GM12878 (cell line): ENCODE data around the gene R3HDM2. TPM values are rescaled to one million over a fixed set of nuclear protein-coding genes. Genes with fewer than 3 reads are reported as not detected.

Source experiments
- ATAC-seq: fragments of 200-7000 bp; cut with Tn5 transposase; 3 replicates; pipeline ENCODE4 v1.9.1; 2020; ENCODE audit warnings: mild to moderate bottlenecking, moderate library complexity
- BruUV-seq: library from RNA; stranded (reverse); fragments of 400-500 nt; replicated peaks from 2 replicates; lab custom pipeline; 2021; lab: Mats Ljungman, UMichigan
- CTCF ChIA-PET: fragments of 300-600 bp; sonication (Branson Sonifier 250); formaldehyde crosslinking; extraction: SDS; loops from one replicate; lab custom pipeline; 2021; ENCODE audit warnings: inconsistent platforms; lab: Yijun Ruan, JAX
- POLR2A ChIA-PET: fragments of 350-600 bp; formaldehyde crosslinking; extraction: SDS; loops from one replicate; lab custom pipeline; 2021; ENCODE audit warnings: inconsistent platforms; lab: Charles Lee
- RAD21 ChIA-PET: fragments of 300-600 bp; sonication (Branson Sonifier 250); formaldehyde crosslinking; loops from one replicate; lab custom pipeline; 2023; ENCODE audit warnings: antibody characterized with exemption; ENCODE audit not compliant: unreplicated experiment; lab: Charles Lee
- SMC1A ChIA-PET: fragments of 300-600 bp; sonication (Branson Sonifier 250); formaldehyde crosslinking; loops from one replicate; lab custom pipeline; 2023; ENCODE audit not compliant: unreplicated experiment, uncharacterized antibody; lab: Charles Lee
- DNase-seq: peaks from one replicate; pipeline ENCODE4 v3.0.0-alpha.2; 2011; ENCODE audit warnings: low read depth, low spot score
- FAIRE-seq: peaks from 3 replicates; lab custom pipeline; 2011; peaks lifted over from hg19 to GRCh38; lab: Jason Lieb, UNC
- H2AFZ ChIP-seq: 2 replicates; pipeline ENCODE4 v1.6.0; 2011; ENCODE audit warnings: low read depth, low read length, control low read depth; ENCODE audit not compliant: control insufficient read depth
- H3K27ac ChIP-seq: 2 replicates; pipeline ENCODE4 v1.5.1; 2011; ENCODE audit warnings: control low read depth; ENCODE audit not compliant: control insufficient read depth, insufficient read depth
- H3K27me3 ChIP-seq, 2 experiments: replicated peaks in 1 of 2; 2 replicates each; pipeline versions ENCODE4 v1.6.0 to v1.6.1; 2011; ENCODE audit warnings: low read length in 1 of 2; ENCODE audit not compliant: control insufficient read depth in 2 of 2, insufficient read depth in 2 of 2
- H3K36me3 ChIP-seq, 2 experiments: 2 replicates each; pipeline ENCODE4 v1.5.1; 2011; ENCODE audit warnings: low read length in 1 of 2; ENCODE audit not compliant: control insufficient read depth in 2 of 2, insufficient read depth in 2 of 2
- H3K4me1 ChIP-seq: 2 replicates; pipeline ENCODE4 v1.6.1; 2011; ENCODE audit warnings: mild to moderate bottlenecking, low read length, moderate library complexity, mixed read lengths; ENCODE audit not compliant: control insufficient read depth, insufficient read depth
- H3K4me2 ChIP-seq: 2 replicates; pipeline ENCODE4 v1.6.0; 2011; ENCODE audit warnings: control low read depth; ENCODE audit not compliant: control insufficient read depth, insufficient read depth
- H3K4me3 ChIP-seq: fragments of 200-600 bp; sonication (generic); 2 replicates; pipeline ENCODE4 v1.5.1; 2016
- H3K79me2 ChIP-seq: 2 replicates; pipeline ENCODE4 v1.6.0; 2011; ENCODE audit warnings: low read length; ENCODE audit not compliant: control insufficient read depth, insufficient read depth
- H3K9ac ChIP-seq: 2 replicates; pipeline ENCODE4 v1.8.0; 2011; ENCODE audit warnings: low read length, control low read depth, mixed read lengths; ENCODE audit not compliant: control insufficient read depth, insufficient read depth
- H3K9me3 ChIP-seq: replicated peaks from 3 replicates; pipeline ENCODE4 v1.5.1; 2011; ENCODE audit warnings: mild to moderate bottlenecking, low read length; ENCODE audit not compliant: control insufficient read depth, insufficient read depth
- H4K20me1 ChIP-seq: 2 replicates; pipeline ENCODE4 v1.6.0; 2011; ENCODE audit not compliant: control insufficient read depth, insufficient read depth
- BMI1 ChIP-seq: fragments of 450-650 bp; IDR thresholded peaks from 2 replicates; pipeline ENCODE4 v1.6.1; 2016; ENCODE audit warnings: mild to moderate bottlenecking, moderate library complexity, borderline replicate concordance
- CHD2 ChIP-seq: IDR thresholded peaks from 2 replicates; pipeline ENCODE4 v1.6.1; 2011; ENCODE audit warnings: low read depth, low read length, improper control_type of control experiment, borderline replicate concordance
- ETV6 ChIP-seq, 2 experiments: fragments of 450-650 bp in 1 of 2; IDR thresholded peaks in 1 of 2; conservative IDR thresholded peaks in 1 of 2; 2 replicates each; pipeline ENCODE4 v1.6.1; 2014; ENCODE audit warnings: antibody characterized with exemption in 1 of 2, borderline replicate concordance in 1 of 2, low read depth in 1 of 2, mild to moderate bottlenecking in 1 of 2, moderate library complexity in 1 of 2
- MYC ChIP-seq: IDR thresholded peaks from 2 replicates; pipeline ENCODE4 v1.6.1; 2011; ENCODE audit warnings: mild to moderate bottlenecking, low read length, moderate library complexity, inconsistent platforms; ENCODE audit not compliant: insufficient read depth, insufficient replicate concordance, insufficient read length, severe bottlenecking
- NFXL1 ChIP-seq: fragments of 450-650 bp; IDR thresholded peaks from 2 replicates; pipeline ENCODE4 v1.6.1; 2017; ENCODE audit warnings: antibody characterized with exemption, mild to moderate bottlenecking, borderline replicate concordance
- SMARCA5 ChIP-seq: fragments of 450-650 bp; IDR thresholded peaks from 2 replicates; pipeline ENCODE4 v1.6.1; 2017; ENCODE audit warnings: mild to moderate bottlenecking
- SMC3 ChIP-seq: IDR thresholded peaks from 2 replicates; pipeline ENCODE4 v1.6.1; 2011; ENCODE audit warnings: low read length, improper control_type of control experiment, borderline replicate concordance
- SREBF2 ChIP-seq: IDR thresholded peaks from 2 replicates; pipeline ENCODE4 v1.6.1; 2012; ENCODE audit warnings: mild to moderate bottlenecking, low read length
- TAF1 ChIP-seq: IDR thresholded peaks from 2 replicates; pipeline ENCODE4 v1.6.1; 2011; ENCODE audit warnings: mild to moderate bottlenecking, low read depth, low read length, borderline replicate concordance
- ZBTB40 ChIP-seq: fragments of 450-650 bp; IDR thresholded peaks from 2 replicates; pipeline ENCODE4 v1.6.1; 2016; ENCODE audit warnings: mild to moderate bottlenecking, moderate library complexity, borderline replicate concordance
- ZNF274 ChIP-seq: IDR thresholded peaks from one replicate; pipeline ENCODE4 v1.8.0; 2011; ENCODE audit not compliant: insufficient read length, insufficient read depth
- WGBS: methylation state at CpG from one replicate; pipeline ENCODE4 v1.1.6; 2016; ENCODE audit warnings: low lambda C conversion rate; ENCODE audit not compliant: insufficient replicate concordance, insufficient coverage; ENCODE audit errors: missing lambda C conversion rate; 5-methylcytosine and 5-hydroxymethylcytosine counted together
- in situ Hi-C: fragments of 300-500 bp; cut with MboI; formaldehyde crosslinking; loops from 9 replicates; pipeline ENCODE4 v1.14.3; 2018; ENCODE audit warnings: mixed read lengths
- intact Hi-C: fragments of 100-400 bp; cut with micrococcal nuclease; formaldehyde crosslinking; loops from one replicate; pipeline ENCODE4 v1.14.2; 2022; ENCODE audit not compliant: unreplicated experiment
- polyA plus RNA-seq, 11 experiments: library from polyadenylated mRNA; depleted of rRNA in 4 of 11; unstranded in 6 of 11; stranded (reverse) in 5 of 11; fragments of >200 nt; fragmentation: Nextera tagmentation in 4 of 11; fragmentation: Illumina TruSeq in 1 of 11; extraction: Ambion mirVana in 4 of 11; extraction: Trizol in 1 of 11; gene quantifications; 1 replicate in 1 of 11; 2 replicates in 10 of 11; pipeline versions ENCODE4 v1.2.1 to v1.2.3, GENCODE V29; 2011 to 2016; ENCODE audit warnings: inconsistent platforms in 2 of 11, missing spikeins in 2 of 11, low read depth in 1 of 11
- total RNA-seq, 4 experiments: library from RNA; depleted of rRNA in 3 of 4; stranded (reverse); fragments of >200 nt in 3 of 4; fragmentation: Illumina TruSeq in 1 of 4; extraction: Trizol in 1 of 4; gene quantifications; 2 replicates each; pipeline versions ENCODE4 v1.2.1 to v1.2.3, GENCODE V29; 2013 to 2021
- TF ChIP-seq, protein P1 (sequence below): fragments of 450-650 bp; IDR thresholded peaks from 2 replicates; pipeline ENCODE4 v1.6.1; 2017; ENCODE audit warnings: borderline replicate concordance
- TF ChIP-seq, protein P2 (sequence below): IDR thresholded peaks from 2 replicates; pipeline ENCODE4 v1.6.1; 2011; ENCODE audit warnings: low read depth, mild to moderate bottlenecking, low read length, moderate library complexity, borderline replicate concordance; ENCODE audit errors: extremely low read depth

R3HDM2 gene
- total and polyA plus RNA-seq, 10 of the 15 experiments (the other 5 are each of a cell fraction or from before 2014, with no cell fraction given), result 4.6 to 26.1 (median 11.2) TPM

- no peak for TF ChIP-seq ZBTB40
- no peak for TF ChIP-seq TAF1
Observed at GRCh38 chr12:57263096-57263495, 167.7 kb downstream of the R3HDM2 start (continued).

- Histone ChIP-seq H3K9ac (no peak overlapping the region), H3K36me3 (peaks cover 0 to 9% of the 10 kb centered on the region in 2 experiments; a peak in 2 of 4 replicates), H3K4me2 (no peak overlapping the region), H2AFZ (no peak overlapping the region), H4K20me1 (no peaks in the 10 kb centered on the region), H3K27ac (no peak overlapping the region), H3K27me3 (no peaks in the 10 kb centered on the region), H3K9me3 (no peaks in the 10 kb centered on the region), H3K4me3 (no peak overlapping the region), H3K79me2 (no peaks in the 10 kb centered on the region), H3K4me1 (no peaks in the 10 kb centered on the region)
- in situ Hi-C loops (loop anchor here (5.0 kb wide), 1 partner anchor 195 kb away; the partner anchor contains the start of genes GLI1 and INHBE), intact Hi-C loops (no loop called here)
- FAIRE-seq (no peak), ATAC-seq (no peak), DNase-seq (no peak)
- BruUV-seq, result no TSS peak
- TF ChIP-seq, protein P1, sequence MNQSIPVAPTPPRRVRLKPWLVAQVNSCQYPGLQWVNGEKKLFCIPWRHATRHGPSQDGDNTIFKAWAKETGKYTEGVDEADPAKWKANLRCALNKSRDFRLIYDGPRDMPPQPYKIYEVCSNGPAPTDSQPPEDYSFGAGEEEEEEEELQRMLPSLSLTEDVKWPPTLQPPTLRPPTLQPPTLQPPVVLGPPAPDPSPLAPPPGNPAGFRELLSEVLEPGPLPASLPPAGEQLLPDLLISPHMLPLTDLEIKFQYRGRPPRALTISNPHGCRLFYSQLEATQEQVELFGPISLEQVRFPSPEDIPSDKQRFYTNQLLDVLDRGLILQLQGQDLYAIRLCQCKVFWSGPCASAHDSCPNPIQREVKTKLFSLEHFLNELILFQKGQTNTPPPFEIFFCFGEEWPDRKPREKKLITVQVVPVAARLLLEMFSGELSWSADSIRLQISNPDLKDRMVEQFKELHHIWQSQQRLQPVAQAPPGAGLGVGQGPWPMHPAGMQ, result no peak
- TF ChIP-seq BMI1 (no peak), SREBF2 (no peak), SMC3 (no peak), CHD2 (no peak), ZNF274 (no peak), MYC (no peak), ETV6 (conservative IDR thresholded peaks at IDR 0.05 in 1 of 2, IDR thresholded peaks at IDR 0.05 in 1 of 2; ENCODE audit: borderline replicate concordance in 1 of 2, low read depth in 1 of 2) (no peak), SMARCA5 (no peak), NFXL1 (no peak)
- TF ChIP-seq, protein P2, sequence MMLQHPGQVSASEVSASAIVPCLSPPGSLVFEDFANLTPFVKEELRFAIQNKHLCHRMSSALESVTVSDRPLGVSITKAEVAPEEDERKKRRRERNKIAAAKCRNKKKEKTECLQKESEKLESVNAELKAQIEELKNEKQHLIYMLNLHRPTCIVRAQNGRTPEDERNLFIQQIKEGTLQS, result no peak
- POLR2A ChIA-PET, result no interaction called here
- RAD21 ChIA-PET, result interaction anchor here (0.6 to 5.4 kb wide), 6 partner anchors 26 to 198 kb away, joined by 3 to 73 read pairs (median 5); partner anchors contain the start of gene INHBE
- WGBS, result 94% methylated on average over 3 of the region's 3 CpGs
- SMC1A ChIA-PET, result interaction anchor here (0.8 to 9.5 kb wide), 2 partner anchors 12 to 191 kb away, joined by 3 to 134 read pairs; partner anchors contain the start of genes INHBE and STAC3
- CTCF ChIA-PET, result interaction anchor here (1.1 to 9.4 kb wide), 9 partner anchors 10 to 196 kb away, joined by 3 to 210 read pairs (median 10); partner anchors contain the start of genes INHBE and STAC3
Observed at GRCh38 chr12:57262126-57262822, 168.6 kb downstream of the R3HDM2 start.
